GM18520 (cell line): ENCODE data around the gene SLFN12L.
"Not testable (repeated sequence)": the region's sequence is repeated elsewhere in the genome, so short reads cannot be mapped to it uniquely, and the experiment has no call there.

ENCODE experiments used
- ATAC-seq: cut with Tn5 transposase; IDR thresholded peaks from one replicate; pipeline ENCODE4 v1.9.1; 2021; ENCODE audit not compliant: unreplicated experiment

SLFN12L gene

GRCh38 chr17:35537601-35538141 lies at the start of gene SLFN12L:
SLFN12L (minus strand) TSS chr17:35537678; CDS start chr17:35522364, 15,314 bp downstream.
- ATAC-seq: no peak

- ATAC-seq: no peak
These were observed 49.1 kb upstream of the SLFN12L start for GRCh38 chr17:35586569-35587073.

- no peak for ATAC-seq
These were observed 46.6 kb upstream of the SLFN12L start for GRCh38 chr17:35584061-35584460.

- no peak for ATAC-seq
These were observed 41.5 kb upstream of the SLFN12L start for GRCh38 chr17:35578929-35579432.

GRCh38 chr17:35578197-35578928 lies 40.9 kb upstream of the SLFN12L start, which contains the start of gene PEX12:
PEX12 (minus strand) TSS chr17:35578571; CDS start chr17:35578021, 550 bp downstream.
- ATAC-seq: peak; percentile 72

DNA sequence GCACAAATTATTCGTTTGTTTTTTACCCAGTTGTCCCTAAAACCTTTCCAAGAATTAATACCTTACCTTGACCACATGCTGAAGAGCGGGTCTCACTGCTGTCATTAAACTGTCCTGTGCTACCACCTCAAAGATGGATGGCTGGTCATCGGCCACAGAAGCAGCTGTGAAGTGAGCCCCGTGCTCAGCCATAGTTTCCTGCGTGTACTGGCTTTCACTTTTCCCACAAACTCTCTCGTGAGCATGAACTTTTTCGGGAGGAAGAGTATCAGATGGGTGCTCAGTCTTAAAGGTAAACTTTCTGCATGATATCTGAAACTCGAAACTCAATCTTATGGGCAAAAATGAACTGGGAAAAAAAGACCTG lies 40.3 kb upstream of the SLFN12L start:
- ATAC-seq: no peak

- ATAC-seq: no peak
These were observed 38.3 kb upstream of the SLFN12L start for GRCh38 chr17:35575759-35576158.

- ATAC-seq: no peak
These were observed 31.9 kb upstream of the SLFN12L start for GRCh38 chr17:35569405-35569804.

DNA sequence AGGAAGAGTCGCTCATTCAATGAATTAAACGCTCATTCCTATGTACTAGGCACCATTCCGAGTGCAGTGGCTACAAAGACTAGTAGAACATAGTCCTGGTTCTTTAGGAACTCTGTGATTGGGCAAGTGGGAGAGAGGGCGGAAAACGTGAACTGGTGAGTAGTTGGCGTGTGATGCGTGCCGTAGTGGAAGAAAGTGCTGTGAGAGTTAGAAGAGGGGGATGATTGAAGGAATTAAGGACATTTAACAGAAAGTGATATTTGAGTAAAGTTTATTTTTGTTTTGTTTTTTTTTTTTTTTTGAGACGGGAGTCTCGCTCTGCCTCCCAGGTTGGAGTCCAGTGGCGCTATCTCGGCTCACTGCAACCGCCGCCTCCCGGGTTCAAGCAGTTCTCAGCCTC lies 31.1 kb upstream of the SLFN12L start:
- ATAC-seq: no peak

- no peak for ATAC-seq
These were observed 29.5 kb upstream of the SLFN12L start for GRCh38 chr17:35566968-35567367.

GRCh38 chr17:35563181-35563580 lies 25.7 kb upstream of the SLFN12L start:
- not testable (repeated sequence) for ATAC-seq

GRCh38 chr17:35560703-35561102 lies 23.2 kb upstream of the SLFN12L start, which contains the start of gene SLFN14:
SLFN14 (minus strand) TSS chr17:35560819; CDS start chr17:35558062, 2,757 bp downstream.
- no peak for ATAC-seq

DNA sequence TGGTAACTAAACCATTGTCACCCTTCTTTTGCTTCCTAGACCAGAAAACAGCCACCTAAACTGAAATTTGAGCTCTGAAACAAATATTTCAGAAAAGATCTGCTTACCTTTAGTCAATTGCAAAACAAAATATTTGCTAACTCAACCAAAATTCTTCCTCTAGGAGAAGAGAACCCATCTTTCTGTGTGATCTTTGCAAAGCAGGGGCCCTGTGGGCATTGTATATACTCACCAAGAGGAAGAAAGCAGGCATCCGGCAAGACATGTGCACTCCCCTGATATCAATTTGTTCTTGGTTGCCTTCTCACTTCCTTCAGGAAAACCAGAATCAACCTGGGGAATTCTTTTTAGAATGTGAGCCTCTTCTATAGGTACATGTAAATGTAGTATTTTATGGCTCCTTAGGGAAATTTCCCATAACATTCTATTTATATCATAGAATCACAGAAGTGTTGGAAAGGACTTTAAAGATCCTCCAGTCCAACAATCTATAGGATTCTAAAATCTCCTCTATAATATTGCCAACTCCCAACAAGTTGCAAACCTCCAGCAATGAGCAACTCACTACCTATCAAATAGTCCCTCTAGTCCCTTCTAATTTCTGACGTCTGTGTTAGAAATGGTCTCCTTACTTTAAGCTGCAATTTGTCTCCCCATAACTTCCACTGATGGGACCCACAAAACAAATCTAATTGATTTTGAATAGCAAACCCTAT lies 22.2 kb upstream of the SLFN12L start:
- ATAC-seq: no peak

- no peak for ATAC-seq
These were observed 19.9 kb upstream of the SLFN12L start for GRCh38 chr17:35557353-35557752.

DNA sequence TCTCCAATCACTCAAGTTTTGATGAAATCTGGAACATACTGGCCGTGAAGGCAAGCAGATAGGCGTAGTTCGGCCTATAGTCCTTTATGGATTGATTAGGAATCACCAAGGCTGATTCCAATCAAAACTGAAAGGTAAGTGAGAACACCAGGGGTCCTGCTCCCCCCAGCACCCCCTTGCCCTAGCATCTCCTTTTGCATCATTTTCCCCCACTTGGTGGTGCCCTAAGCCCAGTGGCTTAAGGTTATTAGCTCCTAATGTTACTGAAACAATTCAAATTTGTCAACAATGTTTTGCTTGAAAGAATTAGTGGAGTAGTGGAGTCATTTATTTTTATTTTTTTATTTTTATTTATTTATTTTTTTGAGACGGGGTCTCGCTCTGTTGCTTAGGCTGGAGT lies 18.2 kb upstream of the SLFN12L start:
- ATAC-seq: no peak

- ATAC-seq: no peak
These were observed 17.2 kb upstream of the SLFN12L start for GRCh38 chr17:35554668-35555067.

DNA sequence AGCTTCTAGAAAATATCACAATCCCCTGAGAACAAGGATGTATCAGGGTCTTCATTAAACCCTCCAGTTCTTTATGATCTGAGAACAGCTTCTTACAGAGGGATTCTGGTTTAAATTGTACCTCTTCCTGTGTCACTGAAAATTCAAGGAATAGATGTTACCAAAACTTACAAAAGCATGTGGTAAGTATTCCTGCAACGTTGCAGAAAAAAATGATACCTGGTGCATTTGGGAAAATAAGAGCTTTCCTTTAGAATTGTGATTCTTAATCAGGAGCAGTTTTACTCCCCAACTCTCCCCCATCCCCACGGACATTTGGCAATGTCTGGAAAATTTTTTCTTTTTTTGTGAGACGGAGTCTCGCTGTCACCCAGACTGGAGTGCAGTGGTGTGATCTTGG lies 15.8 kb upstream of the SLFN12L start:
- no peak for ATAC-seq

DNA sequence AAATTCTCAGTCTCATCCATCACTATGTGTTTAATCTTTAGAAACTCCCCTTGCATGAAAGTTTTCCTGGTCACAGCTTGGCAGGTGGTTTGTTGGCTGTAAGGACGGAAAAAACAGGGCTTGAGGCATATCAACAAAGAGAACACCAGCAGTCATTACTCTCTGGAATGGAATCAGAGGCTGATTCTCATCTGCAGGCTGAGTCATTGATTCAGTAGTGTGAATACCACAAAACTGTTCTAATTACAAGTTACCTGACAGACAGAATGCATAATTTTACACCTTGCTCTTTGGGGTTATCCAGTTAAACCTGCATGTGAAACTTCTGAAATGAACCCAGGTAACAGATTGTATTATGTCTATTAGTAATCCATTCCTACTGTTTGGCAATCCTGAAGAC lies 11.5 kb upstream of the SLFN12L start:
- no peak for ATAC-seq

- no peak for ATAC-seq
These were observed 10.8 kb upstream of the SLFN12L start for GRCh38 chr17:35548208-35548810.

DNA sequence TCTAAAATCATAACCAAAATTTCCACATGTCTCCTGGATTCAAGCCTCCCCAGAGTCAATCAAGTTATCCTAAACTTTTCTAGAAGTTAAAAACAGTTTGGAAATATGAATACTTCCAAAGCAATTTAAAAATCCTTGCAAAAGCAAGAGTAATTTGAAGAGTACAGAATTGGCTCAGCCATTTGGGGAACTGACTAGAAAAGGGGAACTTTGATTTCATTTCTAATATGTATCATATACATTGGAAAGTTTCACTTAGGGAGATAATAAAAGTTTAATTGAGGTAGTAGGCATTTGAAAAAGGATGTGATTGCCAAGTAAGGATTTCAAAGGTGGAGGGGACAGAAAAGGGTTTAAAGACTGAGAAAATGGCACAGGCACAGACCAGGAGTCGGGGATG lies 9.0 kb upstream of the SLFN12L start:
- no peak for ATAC-seq

GRCh38 chr17:35545150-35545549 lies 7.7 kb upstream of the SLFN12L start:
- no peak for ATAC-seq
